Neutrophil (primary cell): ENCODE results near the gene CAMTA1.

Source experiments
- H3K27ac ChIP-seq: fragments of 200-600 bp; sonication (generic); 2 replicates; pipeline ENCODE4 v1.5.1; 2016; ENCODE audit warnings: mild to moderate bottlenecking, moderate library complexity
- H3K27me3 ChIP-seq: fragments of 200-600 bp; sonication (generic); 2 replicates; pipeline ENCODE4 v1.6.0; 2016; ENCODE audit warnings: mild to moderate bottlenecking
- H3K36me3 ChIP-seq: fragments of 200-600 bp; sonication (generic); 2 replicates; pipeline ENCODE4 v1.5.1; 2017
- H3K4me1 ChIP-seq, 2 experiments: fragments of 200-600 bp in 1 of 2; sonication (generic) in 1 of 2; 1 replicate in 1 of 2; 2 replicates in 1 of 2; pipeline versions ENCODE4 v1.5.1 to v1.6.1; 2013 to 2016; ENCODE audit warnings: low read depth in 1 of 2, low read length in 1 of 2, mild to moderate bottlenecking in 1 of 2, moderate library complexity in 1 of 2; ENCODE audit not compliant: control insufficient read depth in 1 of 2, insufficient read depth in 1 of 2
- H3K4me3 ChIP-seq, 2 experiments: fragments of 200-600 bp in 1 of 2; sonication (generic) in 1 of 2; 1 replicate in 1 of 2; 2 replicates in 1 of 2; pipeline ENCODE4 v1.5.1; 2013 to 2016; ENCODE audit warnings: low read depth in 1 of 2, low read length in 1 of 2, mild to moderate bottlenecking in 1 of 2, moderate library complexity in 1 of 2
- H3K9me3 ChIP-seq: fragments of 200-600 bp; sonication (generic); 2 replicates; pipeline ENCODE4 v1.5.1; 2016
- CTCF ChIP-seq: fragments of 200-600 bp; sonication (generic); IDR thresholded peaks from 2 replicates; pipeline ENCODE4 v1.5.1; 2016; ENCODE audit warnings: antibody characterized with exemption

Gene CAMTA1

GRCh38 chr1:7265771-7266371 lies 480.6 kb downstream of the CAMTA1 start:
- no peak overlapping the region for H3K27ac ChIP-seq
- no peaks in the 10 kb centered on the region for H3K9me3 ChIP-seq
- no peak overlapping the region for H3K4me3 ChIP-seq
- no peaks in the 10 kb centered on the region for H3K4me1 ChIP-seq
- TF ChIP-seq CTCF: no peak
- H3K27me3 ChIP-seq: peaks cover 9% of the 10 kb centered on the region
- no peaks in the 10 kb centered on the region for H3K36me3 ChIP-seq

- Histone ChIP-seq H3K4me3 (no peak overlapping the region), H3K9me3 (no peaks in the 10 kb centered on the region), H3K27me3 (peaks cover 9% of the 10 kb centered on the region), H3K36me3 (no peaks in the 10 kb centered on the region), H3K4me1 (no peaks in the 10 kb centered on the region), H3K27ac (no peak overlapping the region)
- TF ChIP-seq CTCF: no peak
Measured at GRCh38 chr1:7266561-7266960, 481.3 kb downstream of the CAMTA1 start.

GRCh38 chr1:7267493-7267892 lies 482.2 kb downstream of the CAMTA1 start:
- H3K9me3 ChIP-seq: no peaks in the 10 kb centered on the region

DNA sequence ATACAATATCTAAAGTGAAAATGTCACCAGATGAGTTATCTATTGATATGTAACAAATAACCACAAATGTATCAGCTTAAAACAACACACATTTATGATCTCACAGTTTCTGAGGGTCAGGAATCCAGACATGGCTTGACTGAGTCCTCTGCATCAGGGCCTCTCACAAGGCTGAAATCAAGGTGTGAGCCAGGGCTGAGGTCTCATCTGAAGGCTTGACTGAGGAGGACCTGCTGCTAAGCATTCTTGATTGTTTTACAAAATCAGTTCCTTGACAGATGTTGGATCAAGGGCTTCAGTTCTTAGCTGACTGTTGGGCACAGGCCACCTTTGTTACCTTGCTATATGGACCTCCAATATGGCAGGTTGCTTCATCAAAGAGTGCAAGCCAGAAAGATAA lies 483.7 kb downstream of the CAMTA1 start:
- Histone ChIP-seq H3K4me3 (no peak overlapping the region), H3K4me1 (no peaks in the 10 kb centered on the region), H3K9me3 (no peaks in the 10 kb centered on the region), H3K36me3 (no peaks in the 10 kb centered on the region), H3K27ac (no peak overlapping the region), H3K27me3 (no peaks in the 10 kb centered on the region)
- TF ChIP-seq CTCF: no peak

More at GRCh38 chr1:7267493-7267892, 482.2 kb downstream of the CAMTA1 start:
- H3K36me3 ChIP-seq: no peaks in the 10 kb centered on the region
- peaks cover 6% of the 10 kb centered on the region for H3K27me3 ChIP-seq
- no peaks in the 10 kb centered on the region for H3K4me1 ChIP-seq
- no peak overlapping the region for H3K4me3 ChIP-seq
- H3K27ac ChIP-seq: no peak overlapping the region
- TF ChIP-seq CTCF: no peak

GRCh38 chr1:7269525-7269924 lies 484.3 kb downstream of the CAMTA1 start:
- Histone ChIP-seq H3K9me3 (no peaks in the 10 kb centered on the region), H3K4me1 (no peaks in the 10 kb centered on the region), H3K27ac (no peak overlapping the region), H3K4me3 (no peak overlapping the region), H3K27me3 (no peaks in the 10 kb centered on the region), H3K36me3 (no peaks in the 10 kb centered on the region)
- TF ChIP-seq CTCF: no peak
